Activated CD8-positive, alpha-beta memory T cell treated with anti-CD3 and anti-CD28 coated beads, Interleukin-2, amount 50 U/mL, for 24 hours (primary cell): ENCODE results near the gene CALML5.

Source experiments
- DNase-seq: peaks from one replicate; pipeline ENCODE4 v3.0.0-alpha.2; 2020; ENCODE audit errors: extremely low read depth

CALML5 gene

DNA sequence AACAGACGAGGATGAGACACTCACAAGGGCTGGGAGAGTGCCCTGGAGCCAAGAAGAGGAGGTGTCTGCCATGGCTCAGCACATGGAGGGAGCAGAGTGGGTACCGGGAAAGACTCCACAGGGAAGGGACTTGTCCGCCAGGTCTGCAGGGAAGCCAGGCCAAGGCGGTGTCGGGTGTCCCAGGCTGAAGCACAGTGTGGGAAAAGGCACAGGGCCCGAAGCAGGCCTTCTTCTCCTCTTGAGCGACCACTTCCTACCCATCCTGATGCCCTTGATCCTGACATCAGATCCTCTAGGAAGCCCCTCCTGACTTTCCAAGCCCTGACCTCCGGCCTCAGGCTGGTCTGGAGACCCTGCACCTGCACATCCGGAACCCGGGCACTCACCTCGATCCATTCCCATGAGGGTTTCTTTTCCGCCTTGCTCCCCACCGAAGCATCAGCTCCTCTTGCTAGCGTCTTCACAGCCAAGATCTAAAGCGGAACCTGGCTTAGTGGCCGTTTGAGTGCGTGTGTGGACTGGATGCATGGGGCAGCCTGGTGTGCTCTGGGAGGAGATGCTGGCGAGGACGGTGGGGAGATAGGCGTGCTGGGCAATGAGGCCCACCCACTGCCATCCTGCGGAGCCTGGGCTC, 33.8 kb upstream of the CALML5 start:
- DNase-seq, result no peak

DNA sequence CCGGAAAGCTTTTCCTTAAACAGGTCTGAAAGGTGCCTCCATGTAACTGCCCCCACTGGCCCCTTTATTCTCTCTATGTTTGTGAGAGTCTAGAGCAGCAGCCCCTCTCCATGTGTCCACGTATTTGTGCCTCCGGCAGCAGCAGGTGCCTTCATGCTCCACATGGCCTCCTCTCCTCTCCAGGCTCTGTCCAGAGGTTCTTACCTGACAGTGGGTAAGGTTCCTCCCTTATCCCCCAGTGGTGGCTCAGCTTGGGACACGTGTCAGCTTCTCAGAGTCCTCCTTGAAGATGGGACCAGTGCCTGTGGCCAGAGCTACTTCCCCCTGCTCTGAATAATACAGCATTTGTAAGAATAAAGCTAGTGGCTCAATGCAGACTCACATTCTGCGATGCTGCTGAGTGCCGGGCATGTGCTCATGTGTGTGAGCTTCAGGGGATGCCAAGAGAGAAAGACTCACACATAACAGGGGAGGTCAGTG, 33.3 kb upstream of the CALML5 start:
- no peak for DNase-seq

DNA sequence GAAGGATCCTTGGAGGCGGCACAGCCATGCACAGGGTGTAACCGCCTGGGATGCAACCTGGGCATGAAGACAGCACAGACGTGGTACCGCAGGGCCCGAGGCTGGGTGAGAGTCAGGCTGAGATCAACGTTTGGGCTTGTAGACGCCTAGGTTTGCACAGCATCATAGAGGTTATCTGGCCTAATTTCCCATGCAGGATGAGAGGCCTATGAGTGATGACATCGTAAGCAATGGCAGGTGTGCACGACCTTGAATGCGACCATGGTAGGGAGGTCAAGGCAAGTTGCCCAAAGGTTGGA, 32.9 kb upstream of the CALML5 start:
- DNase-seq, result no peak

DNA sequence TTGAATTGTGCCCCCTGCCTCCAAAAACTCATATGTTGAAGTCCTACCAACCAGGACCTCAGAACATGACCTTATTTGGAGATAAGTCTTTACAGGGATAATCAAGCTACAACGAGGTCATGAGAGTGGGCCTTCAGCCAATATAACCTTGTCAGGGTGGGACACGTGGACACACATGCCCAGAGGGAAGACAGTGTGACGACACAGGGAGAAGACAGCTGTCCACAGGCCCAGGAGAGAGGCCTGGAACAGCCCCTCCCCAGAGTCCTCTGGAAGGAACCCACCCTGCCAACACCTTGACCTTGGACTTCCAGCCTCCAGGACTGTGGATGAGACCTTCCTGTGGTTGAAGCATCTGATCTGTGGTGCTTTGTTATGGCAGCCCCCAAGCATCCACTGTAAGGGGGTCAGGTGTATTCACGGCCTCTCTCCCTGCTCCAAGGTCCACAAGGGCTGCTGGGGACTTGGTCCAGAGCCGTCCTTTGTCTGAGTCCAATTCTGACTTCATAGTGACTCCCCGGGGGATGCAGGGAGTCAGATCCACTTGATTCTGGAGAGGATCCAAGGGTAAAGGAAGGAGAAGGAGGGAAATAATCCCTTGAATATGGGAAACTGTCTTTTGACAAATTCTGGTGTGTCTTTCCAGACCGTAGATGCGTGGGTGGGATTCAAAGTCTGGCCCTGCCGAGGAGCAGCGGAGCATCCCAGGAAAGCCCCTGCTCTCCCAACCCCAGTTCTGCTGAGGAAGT, 32.4 kb upstream of the CALML5 start:
- DNase-seq, result no peak

DNA sequence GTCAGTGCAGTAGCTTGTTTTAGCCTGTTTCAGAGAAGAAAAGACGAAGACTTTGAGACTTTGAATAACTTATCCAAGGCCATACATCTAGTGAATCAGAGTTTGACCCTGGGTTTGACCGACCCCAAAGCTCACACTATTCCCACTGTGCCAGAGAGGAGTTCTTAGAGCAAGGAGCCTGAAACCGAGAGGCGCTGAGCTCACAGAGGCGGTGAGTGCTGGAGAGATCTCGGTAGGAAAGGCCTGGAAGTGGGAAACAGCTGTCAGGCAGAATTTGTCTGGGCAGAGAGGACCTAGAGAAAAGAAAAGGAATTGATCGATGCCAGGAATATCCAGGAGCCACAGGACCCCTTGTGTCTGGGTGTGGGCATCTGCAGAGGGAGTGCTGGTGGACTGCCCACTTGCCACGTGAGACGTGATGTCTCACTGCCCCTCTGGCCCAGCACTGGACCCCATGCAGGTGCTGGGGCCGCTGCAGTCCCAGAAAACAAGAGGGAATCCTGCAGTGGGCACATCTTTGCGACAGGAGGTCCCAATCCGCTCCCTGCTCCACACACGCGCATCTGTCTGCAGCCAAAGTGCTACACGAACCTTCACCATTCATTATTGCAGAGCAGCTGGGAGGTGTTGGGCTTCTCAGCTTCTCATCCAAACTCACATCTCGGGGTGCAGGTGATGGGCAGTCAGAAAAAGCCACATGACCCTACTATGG, 31.6 kb upstream of the CALML5 start:
- DNase-seq, result no peak

DNA sequence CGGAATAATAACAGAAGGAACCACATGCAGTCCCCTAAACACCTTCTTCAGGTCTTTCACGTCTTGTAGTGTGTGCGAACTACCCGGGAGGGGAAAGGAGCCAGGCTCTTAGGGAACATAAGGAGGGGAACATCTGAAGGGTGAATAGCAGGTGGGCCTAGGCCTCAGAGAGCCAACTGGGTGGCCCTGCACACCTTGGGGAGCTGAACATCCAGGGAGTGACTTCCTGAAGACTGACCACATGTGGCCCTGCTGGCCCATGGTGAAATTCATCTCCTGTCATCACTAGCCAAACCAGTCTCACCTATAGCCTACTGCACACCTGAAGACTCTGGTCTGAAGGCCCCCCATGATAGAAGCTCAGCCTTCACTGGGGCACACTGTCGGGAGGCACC, 31.0 kb upstream of the CALML5 start:
- DNase-seq, result no peak

DNA sequence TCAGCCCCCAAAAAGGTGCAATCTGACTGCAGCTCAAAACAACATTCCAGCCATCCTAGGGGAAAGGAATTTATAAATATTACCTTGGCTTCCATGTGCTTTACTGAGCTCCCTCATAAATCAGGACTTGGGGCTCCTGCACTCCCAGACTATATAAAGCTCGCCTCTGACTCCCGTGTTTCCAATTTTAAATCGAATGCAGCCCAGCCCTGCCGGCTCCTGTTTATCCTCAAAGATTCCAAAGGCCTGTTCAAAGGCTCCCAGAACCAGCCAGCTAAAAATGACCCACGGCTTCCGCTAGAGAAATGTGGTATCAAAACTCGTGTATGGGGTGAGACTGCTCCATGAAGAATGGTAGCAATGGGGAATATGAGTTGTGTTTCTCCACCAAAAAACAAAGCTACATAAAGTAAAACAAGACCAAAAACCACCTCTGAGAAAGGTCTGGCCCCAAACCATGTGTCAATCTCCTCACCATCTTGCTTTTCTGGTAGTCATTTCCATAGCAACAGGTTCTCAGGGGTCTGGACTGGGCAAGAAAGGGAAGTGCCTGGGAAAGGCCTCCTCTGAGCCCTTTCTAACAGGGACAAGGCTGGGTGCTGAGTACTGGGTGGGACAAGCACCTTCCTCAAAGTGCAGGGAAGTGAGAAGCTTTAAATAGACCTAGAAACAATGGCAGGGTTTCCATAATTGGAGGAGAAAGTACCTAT, 30.5 kb upstream of the CALML5 start:
- no peak for DNase-seq

DNA sequence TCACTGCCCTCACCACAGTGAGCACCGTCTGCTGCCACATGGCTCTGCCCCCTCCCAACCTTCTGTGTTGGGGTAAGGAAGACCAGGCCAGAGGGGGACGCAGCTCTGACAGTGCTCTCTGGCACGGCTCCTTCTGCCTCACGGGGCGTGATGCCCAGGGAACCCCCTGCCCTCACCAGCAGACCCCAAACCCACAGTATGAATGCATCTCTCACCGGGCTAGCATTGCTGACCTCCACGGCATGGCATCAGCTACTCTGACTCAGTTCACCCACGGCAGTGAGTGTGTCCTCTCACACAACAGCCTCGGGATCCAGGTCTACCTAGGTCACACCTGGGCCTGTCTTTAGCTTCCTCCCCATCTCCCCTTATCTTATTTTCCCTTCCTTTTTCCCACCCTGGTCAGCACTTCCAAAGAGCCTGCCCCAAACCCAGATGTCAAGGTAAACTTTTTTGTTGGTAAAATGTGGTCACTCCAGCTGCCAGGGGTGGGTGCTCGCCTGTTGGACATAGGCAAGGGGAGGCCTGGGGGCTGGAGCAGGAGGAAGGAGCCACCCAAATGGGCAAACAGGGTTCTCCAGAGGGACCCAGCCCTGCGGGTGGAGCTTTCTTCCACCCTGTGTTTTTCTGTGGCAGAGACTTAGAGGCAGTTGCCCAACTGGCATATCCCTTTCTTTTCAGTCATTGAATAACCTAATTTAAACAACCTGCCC, 29.8 kb upstream of the CALML5 start:
- DNase-seq, result no peak

DNA sequence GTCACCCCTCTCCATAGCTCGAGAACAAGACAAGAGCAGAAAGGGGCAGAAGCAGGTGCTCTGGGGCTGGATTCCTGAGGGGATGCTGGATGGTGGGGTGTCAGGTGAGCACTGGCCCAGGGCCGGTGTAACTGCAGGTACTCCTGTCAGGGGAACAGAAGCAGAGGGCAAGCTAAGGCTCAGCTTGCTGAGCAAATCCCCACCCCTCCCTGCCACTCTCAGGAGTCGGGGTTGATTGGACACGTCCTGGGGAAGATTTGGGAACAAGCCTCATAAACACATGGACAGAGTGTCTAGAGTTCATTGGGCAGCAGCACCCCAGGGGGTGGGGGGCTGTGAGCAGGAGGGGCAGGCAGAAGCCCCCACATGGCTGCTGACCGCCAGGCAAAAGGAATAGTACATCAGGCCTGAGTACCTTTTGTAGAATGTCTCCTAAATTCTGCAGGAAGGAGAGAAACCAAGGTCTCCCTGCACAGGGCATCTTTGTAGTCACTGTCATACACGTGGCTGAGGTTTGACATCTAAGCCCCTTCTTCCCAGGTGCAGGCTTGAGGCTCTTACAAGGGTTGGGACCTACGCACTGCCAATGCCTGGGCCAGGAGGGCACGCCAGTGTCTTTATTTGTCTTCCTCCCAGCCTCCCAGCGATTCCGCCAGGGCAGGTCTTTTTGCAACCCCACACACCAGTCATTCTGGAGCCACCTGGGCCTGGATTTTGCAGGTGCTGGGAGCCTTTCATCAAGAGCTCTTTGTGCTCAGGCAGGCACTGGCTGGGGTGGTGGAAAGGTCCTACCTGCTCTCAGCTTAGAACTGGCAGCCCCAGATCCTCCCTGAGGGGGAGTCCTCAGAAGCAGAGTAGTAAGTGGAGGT, 28.2 kb upstream of the CALML5 start:
- no peak for DNase-seq

DNA sequence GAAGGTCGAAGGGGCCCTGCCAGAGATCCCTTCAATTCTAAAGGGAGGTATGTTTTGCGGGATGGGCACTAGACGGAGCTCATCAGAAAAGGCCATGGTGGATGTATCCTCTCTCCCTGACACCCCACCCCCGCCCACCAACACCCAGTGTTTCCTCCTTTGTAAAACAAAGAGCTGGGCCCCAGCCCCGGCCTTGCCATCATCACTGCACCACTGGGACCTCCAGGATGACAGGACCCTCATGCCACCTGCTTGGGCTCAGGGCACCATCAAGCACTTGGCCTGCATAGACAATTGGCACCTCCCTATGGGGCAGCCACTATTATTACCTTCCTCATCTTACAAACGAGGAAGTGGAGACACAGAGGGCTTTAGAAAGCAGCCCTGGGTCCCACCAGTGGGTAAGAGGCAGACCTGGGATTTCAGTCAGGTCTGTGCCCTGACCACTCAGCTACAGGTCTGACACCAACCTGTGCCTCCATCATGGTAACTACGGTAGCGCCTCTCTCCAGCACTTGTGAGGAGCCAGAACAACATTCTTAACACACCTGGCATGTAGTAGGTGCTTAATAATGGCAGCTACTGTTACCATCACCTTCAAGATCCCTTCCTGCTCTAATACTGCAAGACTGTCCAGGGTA, 27.4 kb upstream of the CALML5 start:
- no peak for DNase-seq

DNA sequence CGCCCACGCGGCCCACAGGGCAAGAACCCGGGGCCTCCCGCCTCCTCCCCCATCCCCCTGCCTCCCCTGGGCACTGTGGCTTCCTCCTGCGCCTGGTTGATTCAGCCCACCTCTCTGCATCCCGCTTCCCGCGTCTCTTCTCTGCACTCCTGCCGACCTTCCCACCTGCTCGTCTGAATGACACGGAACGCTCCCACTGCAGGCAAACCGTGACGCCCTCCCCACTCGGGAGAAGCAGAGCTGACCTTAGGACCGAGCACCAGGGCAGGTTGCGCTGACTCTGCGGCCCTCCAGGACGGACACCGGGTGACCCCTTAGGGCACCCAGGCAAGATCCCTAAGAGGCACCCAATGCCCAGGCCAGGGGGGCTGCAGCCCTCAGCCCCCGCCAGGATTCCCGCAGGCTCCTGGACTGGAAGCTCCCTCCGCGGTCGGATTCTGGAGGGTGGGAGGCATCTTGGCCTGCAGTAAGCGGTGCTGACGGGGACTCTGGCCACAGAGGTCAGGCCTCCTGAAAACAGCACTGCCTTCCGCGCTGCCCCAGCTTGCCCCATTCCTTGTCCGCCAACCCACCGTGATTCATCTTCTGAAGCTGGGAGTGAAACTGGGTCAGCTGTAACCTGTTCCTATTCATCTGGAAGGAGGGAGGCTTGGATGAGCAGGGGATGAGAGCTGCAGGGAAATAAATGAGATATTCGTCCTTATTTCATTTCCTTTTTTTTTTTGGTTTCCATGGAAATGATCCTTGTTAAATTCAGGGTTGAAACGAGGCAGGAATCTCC, 26.4 kb upstream of the CALML5 start:
- DNase-seq, result no peak

DNA sequence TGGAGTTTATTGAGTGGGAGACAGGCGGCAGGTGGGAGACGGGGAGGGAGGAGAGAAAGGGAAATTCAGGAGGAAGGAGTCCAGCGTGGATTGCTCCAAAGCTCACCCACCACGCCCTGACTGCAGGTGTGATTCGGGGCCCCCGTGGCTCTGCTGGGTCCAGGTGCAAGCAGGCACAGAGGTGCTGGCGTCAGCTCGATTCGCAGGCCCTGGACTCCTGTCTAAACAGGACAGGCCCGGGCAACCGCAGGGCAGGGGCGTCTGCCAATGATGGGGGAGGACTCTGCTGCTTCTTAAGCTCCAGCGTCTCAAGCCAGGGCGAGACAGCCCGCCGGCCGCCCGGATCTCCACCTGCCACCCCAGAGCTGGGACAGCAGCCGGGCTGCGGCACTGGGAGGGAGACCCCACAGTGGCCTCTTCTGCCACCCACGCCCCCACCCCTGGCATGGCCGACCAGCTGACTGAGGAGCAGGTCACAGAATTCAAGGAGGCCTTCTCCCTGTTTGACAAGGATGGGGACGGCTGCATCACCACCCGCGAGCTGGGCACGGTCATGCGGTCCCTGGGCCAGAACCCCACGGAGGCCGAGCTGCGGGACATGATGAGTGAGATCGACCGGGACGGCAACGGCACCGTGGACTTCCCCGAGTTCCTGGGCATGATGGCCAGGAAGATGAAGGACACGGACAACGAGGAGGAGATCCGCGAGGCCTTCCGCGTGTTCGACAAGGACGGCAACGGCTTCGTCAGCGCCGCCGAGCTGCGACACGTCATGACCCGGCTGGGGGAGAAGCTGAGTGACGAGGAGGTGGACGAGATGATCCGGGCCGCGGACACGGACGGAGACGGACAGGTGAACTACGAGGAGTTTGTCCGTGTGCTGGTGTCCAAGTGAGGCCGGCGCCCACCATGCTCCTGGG, 25.5 kb upstream of the CALML5 start, which contains the start of gene CALML3:
CALML3 (plus strand) TSS at position 321 of the 920 bp plus-strand sequence; CDS start at position 446, 125 bp downstream.
- DNase-seq, result no peak

DNA sequence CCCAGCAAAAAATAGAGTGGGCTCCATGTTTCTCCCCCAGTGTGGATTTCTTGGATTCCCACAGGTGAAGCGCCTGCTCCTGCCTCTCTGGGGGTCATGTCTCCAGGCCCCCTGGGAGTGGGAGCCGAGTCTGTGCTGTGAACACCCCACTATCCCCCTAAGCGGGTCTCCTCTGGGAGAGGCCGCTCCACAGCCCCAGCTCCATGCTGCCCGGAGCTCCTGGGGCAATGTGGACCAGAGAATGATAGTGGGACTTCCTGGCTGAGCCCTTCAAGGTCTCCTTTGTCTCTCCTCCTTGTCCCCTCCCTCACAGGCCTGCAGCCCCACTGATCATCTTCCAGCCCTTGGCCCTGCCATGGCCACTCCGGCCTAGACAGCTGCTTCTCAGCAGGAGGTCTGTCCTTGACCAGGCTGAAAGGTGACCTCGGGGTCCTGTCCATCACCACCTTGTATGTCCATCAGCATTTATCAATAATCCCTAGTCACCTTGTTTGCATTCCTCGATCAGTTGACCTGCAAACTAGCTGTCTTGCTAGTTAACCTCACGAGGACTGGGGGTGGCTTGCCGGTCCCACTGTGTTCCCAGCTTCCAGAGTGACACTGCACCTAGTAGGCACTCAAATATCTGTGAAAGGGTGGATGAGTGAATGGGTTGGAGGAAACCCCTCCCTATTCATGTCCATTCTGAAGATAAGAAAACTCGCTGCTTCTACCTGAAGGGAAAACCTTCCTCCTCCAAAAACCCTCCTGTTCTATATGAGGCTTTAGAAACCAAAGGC, 24.6 kb upstream of the CALML5 start:
- DNase-seq, result no peak

DNA sequence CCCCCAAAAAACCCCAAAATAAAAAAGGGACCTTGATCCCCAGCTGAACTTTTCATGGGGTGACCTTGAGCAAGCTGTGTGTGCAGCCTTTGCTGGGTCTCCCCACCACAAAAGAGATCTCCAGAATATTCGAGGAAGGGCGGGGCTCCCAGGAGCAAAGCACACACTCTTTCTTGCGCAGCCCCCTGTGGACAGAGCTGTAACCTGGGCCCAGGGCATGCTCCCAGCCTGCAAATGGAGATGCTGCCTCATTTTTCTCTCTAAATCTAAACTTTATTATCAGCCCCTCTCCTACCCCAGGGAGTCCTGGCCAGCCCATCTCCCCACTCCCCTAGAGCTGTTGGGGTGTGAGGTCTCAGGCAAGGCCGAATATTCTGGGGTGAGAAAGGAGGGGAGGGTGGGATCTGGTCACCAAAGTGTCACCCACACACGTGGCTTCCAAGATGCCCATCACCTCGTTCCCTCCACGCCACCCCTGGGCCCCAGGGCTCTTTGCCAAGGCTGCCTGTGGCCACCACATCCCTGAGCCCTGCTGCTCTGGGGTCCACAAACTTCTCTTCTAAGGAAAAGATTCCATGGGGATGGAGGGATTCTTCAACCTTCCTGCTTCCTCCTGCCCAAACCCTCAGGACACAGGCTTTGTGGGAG, 23.7 kb upstream of the CALML5 start:
- no peak for DNase-seq

DNA sequence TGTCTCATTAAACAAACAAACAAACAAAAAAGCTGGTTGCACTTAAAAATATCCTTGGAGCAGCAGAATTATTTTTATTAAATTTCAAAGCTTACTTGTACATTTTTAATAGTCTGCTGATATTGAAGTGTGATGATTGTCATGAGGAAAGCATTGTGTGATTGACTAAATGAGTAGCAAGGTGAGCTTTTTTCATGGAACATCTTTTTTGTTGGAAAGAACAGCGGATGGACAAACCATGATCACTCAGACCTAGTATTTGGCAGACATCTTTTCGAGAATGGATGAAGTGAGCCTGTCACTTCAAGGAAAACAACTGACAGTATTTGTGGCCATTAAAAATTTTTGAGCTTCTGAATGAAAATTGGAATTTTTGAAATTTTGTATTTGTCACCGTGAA, 19.7 kb upstream of the CALML5 start:
- DNase-seq, result no peak

DNA sequence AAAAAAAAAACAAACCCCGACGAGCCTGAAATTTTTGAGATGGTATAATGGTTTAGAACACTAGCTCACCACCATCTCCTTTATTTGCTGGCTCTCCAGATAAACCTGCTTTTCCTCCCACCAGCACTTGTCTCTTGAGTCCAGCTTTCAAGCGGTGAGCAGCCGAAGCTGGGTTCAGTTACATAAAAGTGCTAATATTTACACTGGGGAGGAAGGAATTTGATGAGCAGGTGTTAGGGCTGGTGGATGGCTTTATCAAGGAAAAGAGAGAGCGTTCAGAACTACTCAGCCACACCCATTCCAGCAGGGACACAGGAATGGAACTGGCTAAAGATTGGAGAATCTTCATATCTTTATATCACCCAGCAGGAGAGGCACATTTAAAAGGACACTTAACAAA, 18.8 kb upstream of the CALML5 start:
- DNase-seq, result no peak

DNA sequence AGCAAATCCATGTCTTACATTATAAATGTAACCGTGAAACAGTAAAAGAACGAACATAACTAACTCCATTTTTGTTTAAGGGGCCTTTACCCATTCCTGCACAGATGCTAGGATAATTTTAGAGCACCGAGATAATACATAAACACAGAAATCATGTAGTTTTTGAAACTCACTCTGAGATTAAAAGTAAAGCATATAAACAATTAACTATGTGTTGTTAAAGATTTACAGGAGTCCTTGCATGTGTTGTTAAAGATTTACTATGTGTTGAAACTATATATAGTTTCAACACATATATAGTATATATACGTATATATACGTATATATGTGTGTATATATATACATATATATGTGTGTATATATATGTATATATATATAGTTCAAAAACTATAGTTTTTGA, 18.2 kb upstream of the CALML5 start:
- DNase-seq, result no peak
